Gastroesophageal sphincter (tissue), 3 donors: ENCODE measurements around the gene FAM83F.

Experiments
- EP300 ChIP-seq: sonication (generic); formaldehyde crosslinking; IDR thresholded peaks from one replicate; pipeline ENCODE4 v1.6.1; 2017; ENCODE audit warnings: antibody characterized with exemption, mild to moderate bottlenecking
- POLR2A ChIP-seq, 2 donors: fragments of 450-650 bp; IDR thresholded peaks; one replicate each; pipeline ENCODE4 v1.6.1; 2017; ENCODE audit warnings: antibody characterized with exemption in 2 of 2, mild to moderate bottlenecking in 2 of 2, moderate library complexity in 1 of 2
- TF ChIP-seq, protein P1 (sequence below), 4 experiments: fragments of 200-600 bp in 2 of 4; fragments of 450-650 bp in 2 of 4; sonication (generic) in 1 of 4; IDR thresholded peaks; one replicate each; pipeline ENCODE4 v1.5.1; 2017 to 2019; ENCODE audit warnings: antibody characterized with exemption in 4 of 4, mild to moderate bottlenecking in 2 of 4, moderate library complexity in 2 of 4

DNA sequence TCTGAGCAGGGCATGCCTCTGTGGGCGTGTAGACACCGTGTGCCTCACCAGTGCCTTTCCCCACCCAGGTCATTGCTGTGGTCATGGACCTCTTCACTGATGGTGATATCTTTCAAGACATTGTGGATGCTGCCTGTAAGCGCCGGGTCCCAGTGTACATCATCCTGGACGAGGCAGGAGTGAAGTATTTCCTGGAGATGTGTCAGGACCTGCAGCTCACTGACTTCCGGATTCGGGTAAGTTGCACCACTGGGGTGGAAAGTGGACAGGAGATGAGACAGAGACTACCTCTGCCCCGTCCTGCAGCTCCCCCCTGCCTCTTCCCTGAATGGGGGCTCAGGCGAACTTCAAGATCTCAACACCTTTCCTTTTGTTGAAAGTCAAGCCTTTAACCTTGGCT is 24.3 kb downstream of the FAM83F start:
- TF ChIP-seq, protein P1, sequence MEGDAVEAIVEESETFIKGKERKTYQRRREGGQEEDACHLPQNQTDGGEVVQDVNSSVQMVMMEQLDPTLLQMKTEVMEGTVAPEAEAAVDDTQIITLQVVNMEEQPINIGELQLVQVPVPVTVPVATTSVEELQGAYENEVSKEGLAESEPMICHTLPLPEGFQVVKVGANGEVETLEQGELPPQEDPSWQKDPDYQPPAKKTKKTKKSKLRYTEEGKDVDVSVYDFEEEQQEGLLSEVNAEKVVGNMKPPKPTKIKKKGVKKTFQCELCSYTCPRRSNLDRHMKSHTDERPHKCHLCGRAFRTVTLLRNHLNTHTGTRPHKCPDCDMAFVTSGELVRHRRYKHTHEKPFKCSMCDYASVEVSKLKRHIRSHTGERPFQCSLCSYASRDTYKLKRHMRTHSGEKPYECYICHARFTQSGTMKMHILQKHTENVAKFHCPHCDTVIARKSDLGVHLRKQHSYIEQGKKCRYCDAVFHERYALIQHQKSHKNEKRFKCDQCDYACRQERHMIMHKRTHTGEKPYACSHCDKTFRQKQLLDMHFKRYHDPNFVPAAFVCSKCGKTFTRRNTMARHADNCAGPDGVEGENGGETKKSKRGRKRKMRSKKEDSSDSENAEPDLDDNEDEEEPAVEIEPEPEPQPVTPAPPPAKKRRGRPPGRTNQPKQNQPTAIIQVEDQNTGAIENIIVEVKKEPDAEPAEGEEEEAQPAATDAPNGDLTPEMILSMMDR (IDR thresholded peaks at IDR 0.05): no peak
- TF ChIP-seq POLR2A (IDR thresholded peaks at IDR 0.05) (no peak), EP300 (no peak)
